ENCODE data around the gene AQP11.
"Not testable (repeated sequence)": the region's sequence is repeated elsewhere in the genome, so short reads cannot be mapped to it uniquely, and the experiment has no call there.

AQP11 gene, protein sequence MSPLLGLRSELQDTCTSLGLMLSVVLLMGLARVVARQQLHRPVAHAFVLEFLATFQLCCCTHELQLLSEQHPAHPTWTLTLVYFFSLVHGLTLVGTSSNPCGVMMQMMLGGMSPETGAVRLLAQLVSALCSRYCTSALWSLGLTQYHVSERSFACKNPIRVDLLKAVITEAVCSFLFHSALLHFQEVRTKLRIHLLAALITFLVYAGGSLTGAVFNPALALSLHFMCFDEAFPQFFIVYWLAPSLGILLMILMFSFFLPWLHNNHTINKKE

DNA sequence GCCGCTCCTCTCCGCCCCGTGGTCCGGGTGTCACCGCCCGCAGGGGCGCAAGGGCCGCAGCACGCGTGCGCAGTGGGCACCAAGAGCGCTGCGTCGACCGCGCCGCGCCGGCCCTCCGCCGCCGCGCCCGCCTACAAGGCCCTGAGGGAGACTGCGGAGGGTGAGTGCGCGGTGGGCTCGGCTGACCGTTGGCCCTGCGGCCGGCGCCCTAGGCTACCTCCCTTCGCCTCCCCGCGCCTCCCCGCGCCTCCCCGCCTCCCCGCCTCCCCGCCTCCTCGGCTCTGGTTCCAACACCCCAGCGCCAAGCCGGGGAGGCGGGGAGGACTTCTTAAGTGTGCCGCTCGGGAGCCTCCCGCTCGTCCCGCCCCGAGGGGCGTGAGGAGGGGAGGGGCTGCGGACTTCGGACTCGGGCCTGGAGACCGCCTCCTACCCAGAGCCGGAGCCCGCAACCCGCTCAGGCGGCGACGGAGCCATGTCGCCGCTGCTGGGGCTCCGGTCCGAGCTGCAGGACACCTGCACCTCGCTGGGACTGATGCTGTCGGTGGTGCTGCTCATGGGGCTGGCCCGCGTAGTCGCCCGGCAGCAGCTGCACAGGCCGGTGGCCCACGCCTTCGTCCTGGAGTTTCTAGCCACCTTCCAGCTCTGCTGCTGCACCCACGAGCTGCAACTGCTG, at the start of gene AQP11:
TSS of gene AQP11 (plus strand) at position 433 of the 673 bp plus-strand sequence. CDS start at position 473, 40 bp downstream.
- peak; percentile 73 for DNase-seq

DNA sequence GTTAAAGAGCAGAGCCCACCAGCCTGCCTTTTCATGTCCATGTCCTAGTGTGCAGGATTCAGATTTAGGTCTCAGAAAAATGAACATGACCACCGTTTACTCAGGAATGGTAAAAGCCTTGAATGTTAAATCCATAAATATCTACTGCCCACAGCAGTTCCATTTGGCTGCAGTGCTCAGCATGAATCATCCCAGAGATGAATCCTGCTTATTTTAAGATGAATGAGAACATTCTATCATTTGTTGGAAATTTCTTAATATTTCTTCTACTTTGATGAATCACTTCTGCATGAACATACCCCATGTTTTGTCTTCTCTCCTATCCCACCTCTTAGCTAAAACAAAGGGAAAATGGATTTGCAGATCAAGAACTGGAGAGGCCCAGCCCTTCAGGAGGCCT, 47.5 kb upstream of the AQP11 start:
- no peak for DNase-seq

DNA sequence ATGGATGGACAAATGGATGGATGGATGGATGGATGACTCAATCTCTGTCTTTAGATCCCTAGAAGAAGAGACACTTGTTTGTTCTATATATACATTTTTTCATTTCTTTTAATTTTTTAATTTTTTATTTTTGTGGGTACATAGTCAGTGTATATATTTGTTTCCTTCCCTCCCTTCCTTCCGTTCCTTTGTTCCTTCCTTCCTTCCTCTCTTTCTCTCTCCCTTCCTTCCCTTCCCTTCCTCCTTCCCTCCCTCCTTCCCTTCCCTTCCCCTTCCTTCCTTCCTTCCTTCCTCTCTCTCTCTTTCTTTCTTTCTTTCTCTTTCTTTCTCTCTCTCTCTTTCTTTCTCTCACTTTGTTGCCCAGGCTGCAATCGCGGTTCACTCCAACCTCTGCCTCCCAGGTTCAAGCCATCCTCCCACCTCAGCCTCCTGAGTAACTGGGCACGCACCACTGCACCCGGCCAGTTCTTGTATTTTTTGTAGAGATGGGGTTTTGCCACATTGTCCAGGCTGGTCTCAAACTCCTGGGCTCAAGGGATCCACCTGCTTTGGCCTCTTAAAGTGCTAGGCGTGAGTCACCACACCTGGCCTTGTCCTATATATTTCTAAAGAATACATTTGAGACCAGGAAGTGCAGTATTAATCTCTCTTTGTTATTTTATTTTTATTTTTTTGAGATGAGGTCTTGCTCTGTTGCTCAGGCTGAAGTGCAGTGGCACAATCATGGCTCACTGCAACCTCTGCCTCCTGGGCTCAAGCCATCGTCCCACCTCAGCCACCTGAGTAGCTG, 42.5 kb upstream of the AQP11 start:
- DNase-seq = no peak

DNA sequence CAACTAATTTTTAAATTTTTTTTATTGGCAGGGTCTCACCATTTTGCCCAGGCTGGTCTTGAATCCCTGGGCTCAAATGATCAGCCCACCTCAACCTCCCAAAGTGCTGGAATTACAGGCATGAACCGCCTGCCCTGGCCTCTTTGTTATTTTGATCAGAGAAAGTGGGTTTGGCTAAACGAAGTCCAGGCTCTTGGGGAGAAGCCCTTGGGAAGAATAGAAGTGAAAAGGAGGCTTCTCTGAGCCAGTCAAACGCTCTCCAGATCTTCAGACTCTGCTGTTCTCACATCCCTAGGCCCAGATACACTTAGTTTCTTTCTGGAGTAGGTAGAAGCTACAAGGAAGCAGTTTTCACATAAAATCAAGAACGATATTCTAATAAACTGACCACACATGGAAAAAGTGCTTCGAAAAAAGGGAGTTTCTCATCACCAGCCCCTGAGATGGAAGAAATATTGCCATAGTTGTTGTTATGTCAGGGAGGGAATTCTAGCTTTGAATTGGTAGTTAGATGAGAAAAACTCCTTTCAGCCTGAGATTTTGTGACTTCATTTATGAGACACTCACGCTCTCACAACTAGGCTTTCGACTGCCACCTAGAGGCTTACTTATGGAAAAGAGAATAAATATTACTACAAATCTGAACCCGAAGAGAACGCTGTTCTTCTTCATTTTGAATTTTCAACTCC, 41.7 kb upstream of the AQP11 start:
- no peak for DNase-seq

DNA sequence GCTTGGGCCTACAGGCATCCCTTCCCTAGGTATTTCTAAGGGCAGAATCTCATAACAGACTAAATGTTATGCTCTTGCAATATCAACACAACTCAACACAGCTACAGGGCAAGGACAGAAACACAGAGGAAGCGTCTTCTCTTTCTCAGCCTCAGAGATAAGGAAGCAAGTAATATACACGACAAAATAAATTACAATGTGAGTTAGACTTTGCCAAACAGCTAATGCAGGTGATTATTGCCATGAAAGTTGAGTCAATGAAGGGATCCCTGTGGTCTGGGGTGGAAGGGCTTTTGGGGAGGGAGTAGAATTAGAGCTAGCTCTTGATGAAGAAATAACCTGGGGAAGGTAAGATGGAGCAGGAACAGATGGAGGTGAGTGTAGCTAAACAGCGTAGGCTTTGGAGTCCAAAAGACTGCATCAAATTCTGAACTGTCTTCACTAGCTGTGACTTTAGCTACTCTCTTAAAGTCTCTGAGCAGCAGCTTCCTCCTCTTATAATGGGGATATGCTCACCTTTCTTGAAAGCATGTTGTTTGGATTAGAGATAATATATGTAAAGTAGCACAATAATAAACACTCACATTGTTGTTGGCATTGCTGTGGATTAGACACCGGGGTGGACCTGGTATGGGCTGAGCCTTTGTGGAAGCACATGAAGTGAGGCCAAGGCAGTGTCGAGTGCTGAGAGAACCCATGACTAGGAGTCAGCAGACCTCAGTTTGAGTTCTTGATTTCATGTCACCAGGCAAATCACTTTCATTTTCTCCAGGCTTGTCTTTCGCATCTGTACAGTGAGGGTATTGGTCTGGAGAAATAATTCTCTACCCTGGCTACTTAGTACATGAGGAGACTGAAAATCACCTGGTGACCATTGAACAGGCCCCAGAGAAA, 41.0 kb upstream of the AQP11 start:
- DNase-seq = no peak

DNA sequence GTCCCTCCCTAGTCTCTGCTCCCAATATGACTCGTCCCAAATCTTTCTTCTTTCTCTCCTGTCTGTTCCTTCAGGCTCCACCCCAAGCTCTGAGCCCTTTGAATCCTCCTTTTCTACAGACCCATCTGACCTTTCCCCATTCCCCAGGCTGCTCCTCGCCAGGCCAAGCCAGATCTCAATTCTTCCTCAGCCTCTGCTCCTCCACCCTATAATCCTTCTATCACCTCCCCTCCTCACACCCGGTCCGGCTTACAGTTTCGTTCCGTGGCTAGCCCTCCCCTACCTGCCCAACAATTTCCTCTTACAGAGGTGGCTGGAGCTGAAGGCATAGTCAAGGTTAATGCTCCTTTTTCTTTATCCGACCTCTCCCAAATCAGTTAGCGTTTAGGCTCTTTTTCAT, 38.3 kb upstream of the AQP11 start:
- DNase-seq = not testable (repeated sequence)

DNA sequence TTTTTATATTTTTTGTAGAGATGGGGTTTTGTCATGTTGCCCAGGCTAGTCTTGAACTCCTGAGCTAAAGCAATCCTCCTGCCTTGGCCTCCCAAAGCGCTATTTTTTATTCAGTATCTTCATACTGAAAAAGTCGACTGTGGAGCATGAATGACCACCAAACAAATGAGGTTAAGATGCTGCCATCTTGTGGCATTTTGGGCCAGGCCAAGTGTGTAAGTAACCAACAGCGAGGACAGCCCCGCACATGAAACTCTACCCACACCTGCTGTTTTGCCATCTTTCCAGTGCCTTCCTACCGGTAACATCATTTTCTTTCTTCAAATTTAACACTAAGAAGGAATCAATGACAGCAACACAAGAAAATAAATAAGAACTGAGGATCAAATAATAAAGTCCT, 32.2 kb upstream of the AQP11 start:
- no peak for DNase-seq

DNA sequence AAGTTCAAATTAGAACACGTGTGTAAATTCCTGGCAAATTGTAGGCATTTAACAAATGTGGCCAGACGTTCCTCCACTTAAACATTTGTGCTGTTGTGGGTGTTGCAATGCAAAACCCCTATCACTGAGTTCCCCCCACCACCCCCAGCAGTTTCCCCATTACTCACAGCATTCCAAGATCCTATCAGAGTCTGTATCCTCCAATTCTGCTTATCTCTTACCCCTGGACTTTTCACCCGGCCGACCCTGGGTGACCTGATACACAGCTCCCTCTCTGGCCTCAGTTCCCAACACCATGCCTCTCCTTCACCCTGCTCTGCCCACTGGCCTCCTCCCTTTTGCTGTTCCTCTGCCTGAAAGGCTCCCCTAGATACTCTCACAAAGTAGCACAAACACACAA, 31.4 kb upstream of the AQP11 start:
- DNase-seq = no peak

DNA sequence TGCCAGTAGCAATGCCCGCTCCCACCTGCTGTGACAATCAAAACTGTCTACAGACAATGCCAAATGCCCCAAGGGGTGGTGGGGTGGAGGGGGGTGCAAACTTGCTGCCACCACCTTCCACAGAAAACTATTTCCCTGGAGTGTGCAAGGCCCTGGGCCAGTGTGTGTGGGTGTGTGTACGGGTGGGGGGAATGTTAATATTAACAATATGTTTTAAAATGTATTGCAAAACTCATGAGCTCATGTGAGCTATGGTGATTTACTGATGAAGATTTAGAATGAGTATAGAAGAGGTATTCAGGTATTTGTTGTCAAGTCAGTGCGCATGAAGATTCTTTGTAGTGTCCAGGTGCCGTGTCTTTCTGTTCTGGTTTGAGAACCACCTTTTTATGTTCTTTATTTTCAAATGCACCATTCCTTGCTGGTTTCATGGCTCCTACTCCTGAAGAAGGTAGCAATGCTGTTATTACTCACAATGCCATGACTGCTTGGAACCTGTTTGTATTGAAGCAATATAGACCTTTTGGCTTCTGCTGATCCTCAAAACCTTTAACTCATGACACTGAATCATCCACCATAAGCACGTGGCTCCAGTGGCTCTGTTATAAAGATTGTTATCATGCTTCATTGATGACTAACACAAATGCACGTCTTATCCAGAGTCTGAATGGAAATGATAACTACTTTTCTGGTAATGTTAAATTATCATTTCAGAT, 29.9 kb upstream of the AQP11 start:
- no peak for DNase-seq

DNA sequence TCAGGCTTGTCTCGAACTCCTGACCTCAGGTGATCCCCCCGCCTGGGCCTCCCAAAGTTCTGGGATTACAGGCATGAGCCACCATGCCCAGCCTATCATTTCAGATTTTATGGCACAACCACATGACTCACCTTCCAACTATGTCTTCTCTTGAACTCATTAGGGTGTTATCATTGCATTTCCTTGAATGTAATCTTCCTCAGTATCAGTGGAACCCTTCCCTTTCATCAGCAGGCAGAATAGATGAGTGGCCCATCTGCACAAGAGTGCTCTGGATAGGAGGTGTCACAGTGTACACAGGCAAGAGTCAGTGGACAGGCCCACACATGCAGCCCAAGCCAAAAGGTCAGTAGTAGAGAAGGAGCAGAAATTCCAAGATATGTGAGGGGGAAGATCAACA, 29.1 kb upstream of the AQP11 start:
- no peak for DNase-seq

DNA sequence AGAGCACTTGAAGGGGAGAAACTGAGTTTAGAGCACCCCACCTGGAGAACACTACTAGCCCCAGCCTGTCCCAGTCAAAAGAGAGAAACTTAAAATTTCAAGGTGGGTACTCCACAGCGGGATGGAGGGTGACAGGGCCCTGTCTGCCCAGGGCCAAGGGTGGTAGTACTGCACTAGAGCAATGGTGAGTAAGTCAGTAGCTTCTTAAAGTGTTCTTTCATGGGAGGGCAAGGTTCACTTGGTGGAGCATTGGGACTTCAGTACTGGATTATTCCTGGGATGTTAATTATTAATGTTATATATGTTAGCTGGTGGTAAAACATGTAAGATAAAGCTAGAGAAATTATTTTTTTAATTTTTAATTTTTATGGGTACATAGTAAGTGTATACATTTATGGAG, 28.5 kb upstream of the AQP11 start:
- DNase-seq = no peak

DNA sequence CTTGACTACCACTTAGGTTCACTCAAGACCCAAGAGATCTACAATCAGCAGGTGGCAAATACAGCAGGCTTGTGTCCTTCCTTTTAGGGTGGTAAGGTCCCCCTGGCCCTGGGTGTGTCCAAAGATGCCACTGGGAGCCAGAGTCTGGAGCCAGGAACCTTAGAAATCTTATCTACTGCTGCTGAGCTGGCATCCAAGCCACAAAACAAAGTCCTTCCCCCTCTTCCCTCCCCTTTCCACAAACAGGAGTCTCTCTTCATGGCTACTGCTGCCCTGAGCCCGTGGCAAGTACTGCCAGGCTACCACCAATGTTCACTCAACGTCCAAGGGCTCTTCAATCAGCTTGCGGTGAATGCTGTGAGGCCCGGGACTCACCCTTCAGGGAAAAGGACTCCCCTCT, 21.4 kb upstream of the AQP11 start:
- no peak for DNase-seq

DNA sequence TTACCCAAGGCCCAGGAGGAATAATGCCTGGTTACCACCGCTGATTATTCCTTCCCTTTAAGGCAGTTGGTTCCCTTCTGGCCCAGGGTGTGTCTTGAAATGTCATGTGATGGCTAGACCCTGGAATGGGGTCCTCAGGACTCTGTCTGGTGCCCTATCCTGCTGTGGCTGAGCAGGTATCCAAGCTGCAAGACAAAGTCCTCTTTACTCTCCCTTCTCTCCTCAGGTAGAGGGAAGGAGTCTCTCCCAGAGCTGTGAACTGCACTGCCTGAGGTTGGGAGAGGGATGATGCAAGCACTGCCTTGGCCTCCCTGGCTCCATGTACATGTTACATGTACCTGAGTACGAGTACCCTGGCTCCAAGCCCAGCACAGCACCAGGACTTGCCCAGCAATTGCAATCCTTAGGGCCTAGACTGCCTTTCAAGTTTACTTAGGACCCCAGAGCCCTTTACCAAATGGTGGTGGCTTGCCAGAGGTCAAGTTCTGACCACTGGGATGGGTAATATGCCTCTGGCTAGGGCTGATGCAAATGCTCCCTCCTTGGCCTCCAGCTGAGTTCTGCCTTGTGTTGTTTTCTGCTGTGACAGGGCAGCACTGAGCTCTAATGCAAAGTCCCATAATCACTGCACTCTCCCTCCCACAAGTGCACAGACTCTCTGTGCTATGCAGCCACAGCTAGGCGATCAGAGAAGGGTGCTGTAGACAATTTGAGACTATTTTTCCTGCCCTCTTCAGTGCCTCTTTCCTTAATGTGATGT, 20.7 kb upstream of the AQP11 start:
- DNase-seq = no peak

DNA sequence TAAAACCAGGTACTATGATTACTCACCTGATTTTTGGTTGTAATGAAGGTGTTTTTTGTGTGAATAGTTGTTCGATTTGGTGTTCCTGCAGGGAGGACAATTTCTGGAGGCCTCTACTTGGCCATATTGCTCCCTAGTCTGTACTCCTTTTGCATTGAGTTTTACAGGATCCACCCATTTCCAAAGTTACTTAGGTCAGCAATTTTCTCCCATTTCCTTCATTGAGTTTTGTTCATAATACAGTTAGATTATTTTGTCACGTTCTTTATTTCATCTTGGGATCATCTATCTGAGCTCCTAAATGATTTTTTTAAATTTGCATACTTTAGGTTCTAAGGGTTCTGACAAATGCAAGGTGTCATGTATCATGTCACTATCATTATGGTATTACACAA, 20.1 kb upstream of the AQP11 start:
- no peak for DNase-seq

DNA sequence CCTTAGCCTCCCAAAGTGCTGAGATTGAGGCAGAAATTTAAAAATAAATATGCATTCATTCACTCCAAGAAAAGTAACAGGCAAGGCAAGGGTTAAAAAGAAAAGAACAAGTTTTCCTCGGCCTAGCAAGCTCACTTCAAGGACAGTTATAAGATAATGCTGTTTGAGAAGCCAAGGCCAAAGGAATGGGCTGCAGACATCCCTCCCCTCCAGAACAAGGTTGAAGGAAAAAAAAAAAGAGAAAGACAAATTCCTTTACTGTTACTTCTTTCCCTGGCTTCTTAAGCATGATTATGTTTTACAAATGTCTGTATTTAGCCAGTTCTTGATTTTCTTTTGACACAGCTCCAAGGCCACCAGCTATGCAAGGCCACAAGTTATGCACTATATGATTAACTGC, 18.9 kb upstream of the AQP11 start:
- not testable (repeated sequence) for DNase-seq

DNA sequence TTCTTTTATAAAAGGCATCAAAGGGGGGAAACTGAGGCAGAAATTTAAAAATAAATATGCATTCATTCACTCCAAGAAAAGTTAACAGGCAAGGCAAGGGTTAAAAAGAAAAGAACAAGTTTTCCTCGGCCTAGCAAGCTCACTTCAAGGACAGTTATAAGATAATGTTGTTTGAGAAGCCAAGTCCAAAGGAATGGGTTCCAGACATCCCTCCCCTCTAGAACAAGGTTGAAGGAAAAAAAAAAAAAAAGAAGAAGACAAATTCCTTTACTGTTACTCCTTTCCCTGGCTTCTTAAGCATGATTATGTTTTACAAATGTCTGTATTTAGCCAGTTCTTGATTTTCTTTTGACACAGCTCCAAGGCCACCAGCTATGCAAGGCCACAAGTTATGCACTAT, 14.3 kb upstream of the AQP11 start:
- not testable (repeated sequence) for DNase-seq

DNA sequence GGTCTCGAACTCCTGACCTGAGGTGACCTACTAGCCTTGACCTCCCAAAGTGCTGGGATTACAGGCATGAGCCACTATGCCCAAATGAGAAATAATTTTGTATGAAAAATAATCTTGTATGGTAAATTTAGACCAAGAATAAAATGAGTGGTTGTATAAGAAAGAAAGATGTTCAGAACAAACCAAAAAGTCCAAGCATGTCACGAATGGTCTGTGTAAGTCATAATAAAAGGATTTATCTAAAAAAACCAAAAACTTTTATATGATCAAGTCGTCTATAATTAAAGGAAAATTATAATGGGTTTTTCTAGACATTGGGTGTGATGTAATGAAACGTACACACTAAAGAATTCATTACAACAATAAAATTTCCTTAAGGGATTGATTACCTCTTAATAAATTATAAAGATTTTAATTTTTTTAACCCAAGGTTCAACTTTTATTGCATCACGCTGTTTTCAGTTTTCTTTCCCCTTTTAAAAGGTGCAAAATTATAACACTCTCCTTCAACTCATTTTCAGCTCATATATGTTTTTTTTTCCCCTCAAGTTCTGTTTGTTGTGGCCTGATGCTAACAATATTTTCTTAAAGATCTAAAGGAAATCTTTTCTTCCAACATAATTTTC, 8.9 kb upstream of the AQP11 start:
- DNase-seq = no peak

DNA sequence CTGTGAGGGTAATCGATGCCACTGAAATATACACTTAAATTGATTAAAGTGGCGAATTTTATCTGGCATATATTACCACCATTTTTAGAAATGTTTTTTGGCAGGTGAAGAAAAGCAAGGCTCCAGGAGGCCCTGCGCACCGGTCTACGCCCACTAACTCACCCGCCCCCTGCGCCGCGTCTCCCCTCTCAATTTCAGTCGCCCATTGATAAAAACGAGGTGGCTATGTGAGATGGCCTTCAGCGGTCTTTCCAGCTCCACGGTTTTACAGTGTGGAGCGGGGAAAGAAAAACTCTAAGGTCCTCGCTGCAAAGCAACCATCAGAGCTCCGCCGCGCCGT, 602 bp upstream of the AQP11 start:
- no peak for DNase-seq

DNA sequence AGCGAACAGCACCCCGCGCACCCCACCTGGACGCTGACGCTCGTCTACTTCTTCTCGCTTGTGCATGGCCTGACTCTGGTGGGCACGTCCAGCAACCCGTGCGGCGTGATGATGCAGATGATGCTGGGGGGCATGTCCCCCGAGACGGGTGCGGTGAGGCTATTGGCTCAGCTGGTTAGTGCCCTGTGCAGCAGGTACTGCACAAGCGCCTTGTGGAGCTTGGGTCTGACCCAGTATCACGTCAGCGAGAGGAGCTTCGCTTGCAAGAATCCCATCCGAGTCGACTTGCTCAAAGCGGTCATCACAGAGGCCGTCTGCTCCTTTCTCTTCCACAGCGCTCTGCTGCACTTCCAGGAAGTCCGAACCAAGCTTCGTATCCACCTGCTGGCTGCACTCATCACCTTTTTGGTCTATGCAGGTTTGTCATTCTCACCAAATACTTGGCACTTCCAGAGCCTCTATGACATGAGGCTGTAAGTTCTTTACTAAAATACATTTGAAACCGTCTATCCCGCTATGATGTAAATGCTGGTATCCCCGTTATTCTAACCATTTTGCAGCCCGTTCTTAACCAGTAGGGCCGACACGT, 535 bp downstream of the AQP11 start:
- DNase-seq = no peak

DNA sequence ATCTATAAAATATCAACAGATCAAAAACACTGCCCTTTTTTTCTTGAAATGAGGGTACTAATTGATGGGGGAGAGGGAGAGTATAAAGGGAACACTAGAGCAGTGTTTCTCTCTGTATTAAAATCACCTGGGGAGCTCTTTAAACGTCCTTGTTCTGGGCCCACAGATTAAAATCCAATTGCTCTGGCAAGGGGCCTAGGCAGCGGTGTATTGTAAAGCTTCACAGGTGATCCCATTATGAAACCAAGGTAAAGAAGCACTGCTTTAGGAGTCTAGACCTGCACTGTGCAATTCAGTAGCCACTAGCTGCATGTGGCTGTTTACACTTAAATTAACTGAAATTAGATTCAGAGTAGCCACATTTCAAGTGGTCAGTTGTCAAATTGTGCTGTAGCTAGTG, 3.0 kb downstream of the AQP11 start:
- no peak for DNase-seq

Data from activated CD4-positive, CD25-positive, alpha-beta regulatory T cell treated with anti-CD3 and anti-CD28 coated beads, Interleukin-2, amount 50 U/mL, for 72 hours (primary cell).